Endodermal cell (in vitro differentiated cells): ENCODE measurements around the gene DNAJB4. TPM values are rescaled to one million over a fixed set of nuclear protein-coding genes. Genes with fewer than 3 reads are reported as not detected.
A peak's percentile ranks its signal among the peaks of the same experiment; 100 is the strongest.

Experiments
- DNase-seq: peaks from one replicate; pipeline ENCODE4 v3.0.0-alpha.2; 2017
- H3K27ac ChIP-seq: 2 replicates; pipeline ENCODE4 v1.5.1; 2013; ENCODE audit warnings: mild to moderate bottlenecking, low read depth, low read length, moderate library complexity
- H3K27me3 ChIP-seq: 2 replicates; pipeline ENCODE4 v1.6.1; 2013; ENCODE audit warnings: mild to moderate bottlenecking, low read length, moderate library complexity; ENCODE audit not compliant: insufficient read depth, control insufficient read depth, poor library complexity, severe bottlenecking
- H3K36me3 ChIP-seq: 2 replicates; pipeline ENCODE4 v1.7.0; 2013; ENCODE audit warnings: mild to moderate bottlenecking, low read length, moderate library complexity; ENCODE audit not compliant: control insufficient read depth, insufficient read depth
- H3K4me1 ChIP-seq: one replicate; pipeline ENCODE4 v1.7.0; 2013; ENCODE audit warnings: low read length; ENCODE audit not compliant: control insufficient read depth, insufficient read depth
- H3K4me3 ChIP-seq: 2 replicates; pipeline ENCODE4 v1.5.1; 2013; ENCODE audit warnings: mild to moderate bottlenecking, low read length, moderate library complexity
- H3K9ac ChIP-seq: 2 replicates; pipeline ENCODE4 v1.6.1; 2013; ENCODE audit warnings: mild to moderate bottlenecking, low read length, moderate library complexity; ENCODE audit not compliant: poor library complexity, severe bottlenecking; ENCODE audit errors: extremely low read depth
- H3K9me3 ChIP-seq: 2 replicates; pipeline ENCODE4 v1.6.1; 2013; ENCODE audit warnings: mild to moderate bottlenecking, low read length, moderate library complexity; ENCODE audit not compliant: control insufficient read depth
- H3K27ac Mint-ChIP-seq: 2 replicates; pipeline ENCODE4 v1.8.0; 2020; ENCODE audit warnings: mixed read lengths
- H3K27me3 Mint-ChIP-seq: 2 replicates; pipeline ENCODE4 v1.8.0; 2021; ENCODE audit warnings: mild to moderate bottlenecking, mixed read lengths; ENCODE audit not compliant: insufficient read depth
- H3K36me3 Mint-ChIP-seq: 2 replicates; pipeline ENCODE4 v1.8.0; 2020; ENCODE audit warnings: low read depth, mixed read lengths
- H3K4me1 Mint-ChIP-seq: 2 replicates; pipeline ENCODE4 v1.8.0; 2020; ENCODE audit warnings: mixed read lengths
- H3K4me3 Mint-ChIP-seq: 2 replicates; pipeline ENCODE4 v1.8.0; 2020; ENCODE audit warnings: mild to moderate bottlenecking, moderate library complexity, mixed read lengths
- H3K9me3 Mint-ChIP-seq: 2 replicates; pipeline ENCODE4 v1.8.0; 2020; ENCODE audit warnings: mild to moderate bottlenecking, mixed read lengths
- CTCF ChIP-seq: fragments of 200-600 bp; sonication (generic); conservative IDR thresholded peaks from 2 replicates; pipeline ENCODE4 v1.5.0; 2021; ENCODE audit warnings: antibody characterized with exemption, mild to moderate bottlenecking
- WGBS, 2 experiments: methylation state at CpG; one replicate each; pipeline versions ENCODE4 v1.1.5 to v1.1.7; 2013; ENCODE audit warnings: missing lambda C conversion rate in 2 of 2, mixed read lengths in 1 of 2; ENCODE audit not compliant: insufficient coverage in 1 of 2, insufficient read length in 1 of 2; 5-methylcytosine and 5-hydroxymethylcytosine counted together
- long read RNA-seq, 4 experiments: library from polyadenylated mRNA in 2 of 4; library from RNA in 1 of 4; library from capped mRNA in 1 of 4; stranded (forward) in 3 of 4; unstranded in 1 of 4; transcript quantifications; one replicate each; pipeline ENCODE4 v2.0.0, GENCODE V29; 2020 to 2021; ENCODE audit warnings: inconsistent platforms in 1 of 4
- polyA plus RNA-seq, 2 experiments: library from polyadenylated mRNA; stranded (reverse); fragments of 50-300 nt; gene quantifications; one replicate each; pipeline ENCODE4 v1.2.3, GENCODE V29; 2013
- total RNA-seq, 2 donors: library from RNA; stranded (reverse); fragmentation: NEBNext Ultra II Directional in 1 of 2; extraction: Animal tissue kit (Norgen Biotek cat#: 25700) in 1 of 2; gene quantifications; 2 replicates in 1 of 2; 3 replicates in 1 of 2; pipeline ENCODE4 v1.2.1, GENCODE V29; 2021

DNAJB4 gene
- 10 to 100 TPM; 16.4 to 38.4 TPM for total RNA-seq
- 18.4 TPM for polyA plus RNA-seq (2013, experiment 1 of 2)
- polyA plus RNA-seq (2013, experiment 2 of 2), result 21.3 TPM
- long read RNA-seq, experiment 1, partial matches to known transcripts, result 4 of 9 reads
- long read RNA-seq, experiment 1, other reads (novel, unspliced or antisense), result 2 of 9 reads
- long read RNA-seq, experiment 2, transcript DNAJB4-206 (3 exons, 949 nt), result minor isoform, 7 of 45 reads
- long read RNA-seq, experiment 2, transcript DNAJB4-201 (3 exons, 2,988 nt), result major isoform, 8 of 45 reads
- long read RNA-seq, experiment 2, partial matches to known transcripts, result 2 of 45 reads
- long read RNA-seq, experiment 2, other reads (novel, unspliced or antisense), result 28 of 45 reads
- long read RNA-seq, experiment 3, transcript DNAJB4-206 (3 exons, 949 nt), result major isoform, 24 of 55 reads
- long read RNA-seq, experiment 3, transcript DNAJB4-201 (3 exons, 2,988 nt), result minor isoform, 7 of 55 reads
- long read RNA-seq, experiment 3, partial matches to known transcripts, result 2 of 55 reads
- long read RNA-seq, experiment 3, other reads (novel, unspliced or antisense), result 22 of 55 reads
- long read RNA-seq, experiment 4, transcript DNAJB4-206 (3 exons, 949 nt), result major isoform, 10 of 43 reads
- long read RNA-seq, experiment 4, partial matches to known transcripts, result 9 of 43 reads
- long read RNA-seq, experiment 4, other reads (novel, unspliced or antisense), result 21 of 43 reads

GRCh38 chr1:78004719-78005447 lies at the start of gene DNAJB4:
Gene DNAJB4, plus strand, starts transcription at chr1:78004939. Its CDS starts 172 bp downstream, at chr1:78005111.
- H3K4me3 Mint-ChIP-seq, result peak within 1 kb of the TSS; percentile 52
- Histone ChIP-seq H3K27me3 (no peaks in the 10 kb centered on the region), H3K4me1 (peaks cover 6% of the 10 kb centered on the region), H3K27ac (peak within 1 kb of the TSS; percentile 99), H3K4me3 (peak within 1 kb of the TSS; percentile 85), H3K9me3 (no peaks in the 10 kb centered on the region), H3K9ac (peak within 1 kb of the TSS; percentile 96), H3K36me3 (no peaks in the 10 kb centered on the region)
- no peaks in the 10 kb centered on the region for H3K27me3 Mint-ChIP-seq
- H3K9me3 Mint-ChIP-seq, result no peaks in the 10 kb centered on the region
- no peaks in the 10 kb centered on the region for H3K36me3 Mint-ChIP-seq
- peak; percentile 75 for DNase-seq
- peaks cover 11% of the 10 kb centered on the region for H3K4me1 Mint-ChIP-seq
- no peak for TF ChIP-seq CTCF
- 0 to 16% methylated on average over 6 to 12 of the region's 12 CpGs for WGBS, 2 experiments
- H3K27ac Mint-ChIP-seq, result peak within 1 kb of the TSS; percentile 98

- Histone ChIP-seq H3K27ac (no peak overlapping the region), H3K9ac (no peak overlapping the region), H3K27me3 (no peaks in the 10 kb centered on the region), H3K4me3 (no peak overlapping the region), H3K4me1 (no peaks in the 10 kb centered on the region), H3K36me3 (peaks cover 98% of the 10 kb centered on the region), H3K9me3 (no peaks in the 10 kb centered on the region)
- no peaks in the 10 kb centered on the region for H3K4me1 Mint-ChIP-seq
- H3K27ac Mint-ChIP-seq, result no peak overlapping the region
- WGBS, 2 experiments, result 100% methylated on average over 3 of the region's 3 CpGs; no CpG with 5 or more reads in 1 of the 2 experiments
- no peaks in the 10 kb centered on the region for H3K9me3 Mint-ChIP-seq
- no peak for DNase-seq
- H3K4me3 Mint-ChIP-seq, result no peak overlapping the region
- no peaks in the 10 kb centered on the region for H3K27me3 Mint-ChIP-seq
- peaks cover 68% of the 10 kb centered on the region for H3K36me3 Mint-ChIP-seq
- no peak for TF ChIP-seq CTCF
Observed at GRCh38 chr1:77955709-77956108, 49.0 kb upstream of the DNAJB4 start.

GRCh38 chr1:77956464-77956863 lies 48.3 kb upstream of the DNAJB4 start:
- TF ChIP-seq CTCF, result no peak
- H3K9ac ChIP-seq, result no peak overlapping the region
- no peaks in the 10 kb centered on the region for H3K27me3 ChIP-seq
- H3K4me3 ChIP-seq, result no peak overlapping the region
- no peaks in the 10 kb centered on the region for H3K4me1 ChIP-seq
- Mint-ChIP-seq H3K4me1 (no peaks in the 10 kb centered on the region), H3K9me3 (no peaks in the 10 kb centered on the region), H3K4me3 (no peak overlapping the region), H3K36me3 (peaks cover 68% of the 10 kb centered on the region), H3K27me3 (no peaks in the 10 kb centered on the region), H3K27ac (no peak overlapping the region)
- H3K27ac ChIP-seq, result no peak overlapping the region
- H3K36me3 ChIP-seq, result peaks cover 98% of the 10 kb centered on the region
- 97% methylated on average over 2 of the region's 3 CpGs; no CpG with 5 or more reads in 1 of the 2 experiments for WGBS, 2 experiments
- H3K9me3 ChIP-seq, result no peaks in the 10 kb centered on the region
- DNase-seq, result no peak
